Ishikawa (cell line): ENCODE measurements around the gene MTNR1B.

Source experiments
- CEBPB ChIP-seq: IDR thresholded peaks from 2 replicates; pipeline ENCODE4 v1.6.1; 2012
- CREB1 ChIP-seq: IDR thresholded peaks from 2 replicates; pipeline ENCODE4 v1.6.1; 2012; ENCODE audit warnings: low read depth
- EGR1 ChIP-seq: IDR thresholded peaks from 2 replicates; pipeline ENCODE4 v1.6.1; 2012
- EP300 ChIP-seq: IDR thresholded peaks from 2 replicates; pipeline ENCODE4 v1.6.1; 2012; ENCODE audit warnings: borderline replicate concordance
- FOXM1 ChIP-seq: IDR thresholded peaks from 2 replicates; pipeline ENCODE4 v1.6.1; 2012; ENCODE audit warnings: low read depth, borderline replicate concordance
- MAX ChIP-seq: IDR thresholded peaks from 2 replicates; pipeline ENCODE4 v1.6.1; 2012
- NFIC ChIP-seq: IDR thresholded peaks from 2 replicates; pipeline ENCODE4 v1.6.1; 2012
- RAD21 ChIP-seq: IDR thresholded peaks from 2 replicates; pipeline ENCODE4 v1.6.1; 2012; ENCODE audit warnings: low read depth
- REST ChIP-seq: IDR thresholded peaks from 2 replicates; pipeline ENCODE4 v1.6.1; 2012; ENCODE audit warnings: low read depth, mild to moderate bottlenecking
- TAF1 ChIP-seq: IDR thresholded peaks from 2 replicates; pipeline ENCODE4 v1.6.1; 2012; ENCODE audit warnings: low read depth, mild to moderate bottlenecking
- TCF12 ChIP-seq: IDR thresholded peaks from 2 replicates; pipeline ENCODE4 v1.6.1; 2012; ENCODE audit warnings: low read depth
- TEAD4 ChIP-seq: IDR thresholded peaks from 2 replicates; pipeline ENCODE4 v1.6.1; 2012
- USF1 ChIP-seq: IDR thresholded peaks from 2 replicates; pipeline ENCODE4 v1.6.1; 2012
- YY1 ChIP-seq: IDR thresholded peaks from 2 replicates; pipeline ENCODE4 v1.6.1; 2012; ENCODE audit warnings: low read depth
- ZBTB7A ChIP-seq: IDR thresholded peaks from 2 replicates; pipeline ENCODE4 v1.6.1; 2012; ENCODE audit warnings: low read depth

The MTNR1B gene

GRCh38 chr11:93005239-93005638, 35.8 kb downstream of the MTNR1B start:
- TF ChIP-seq YY1: no peak
- peak; percentile 78 for TF ChIP-seq TEAD4
- TF ChIP-seq CREB1: no peak
- TF ChIP-seq NFIC: peak; percentile 56; the same call in 1 of the 2 replicates
- TF ChIP-seq TAF1: no peak
- no peak for TF ChIP-seq MAX
- TF ChIP-seq TCF12: peak; percentile 65
- TF ChIP-seq EP300: no peak; the same call in 1 of the 2 replicates
- no peak for TF ChIP-seq USF1
- no peak for TF ChIP-seq ZBTB7A
- no peak for TF ChIP-seq FOXM1
- no peak for TF ChIP-seq REST
- TF ChIP-seq CEBPB: no peak
- peak; percentile 55 for TF ChIP-seq EGR1
- no peak for TF ChIP-seq RAD21

- TF ChIP-seq EP300 (no peak), EGR1 (no peak), REST (no peak), TEAD4 (no peak), USF1 (no peak), MAX (no peak), FOXM1 (no peak), TCF12 (no peak), YY1 (no peak), RAD21 (no peak), CEBPB (no peak), CREB1 (no peak), NFIC (no peak), TAF1 (no peak), ZBTB7A (no peak)
These were observed 44.2 kb downstream of the MTNR1B start for GRCh38 chr11:93013646-93014045.

GRCh38 chr11:93016595-93016994, 47.1 kb downstream of the MTNR1B start:
- TF ChIP-seq MAX (no peak), EGR1 (no peak), TAF1 (no peak), CREB1 (no peak), USF1 (no peak), TEAD4 (no peak), REST (no peak), CEBPB (no peak), ZBTB7A (no peak), YY1 (no peak), EP300 (no peak), RAD21 (no peak), TCF12 (no peak), FOXM1 (no peak), NFIC (no peak)
